NCI-H2196 (cell line): ENCODE results near the gene PPP1R2B.

Experiments used
- DNase-seq: peaks from one replicate; lab custom pipeline; 2025; ENCODE audit not compliant: unreplicated experiment; lab: John Stamatoyannopoulos, UW

The PPP1R2B gene

DNA sequence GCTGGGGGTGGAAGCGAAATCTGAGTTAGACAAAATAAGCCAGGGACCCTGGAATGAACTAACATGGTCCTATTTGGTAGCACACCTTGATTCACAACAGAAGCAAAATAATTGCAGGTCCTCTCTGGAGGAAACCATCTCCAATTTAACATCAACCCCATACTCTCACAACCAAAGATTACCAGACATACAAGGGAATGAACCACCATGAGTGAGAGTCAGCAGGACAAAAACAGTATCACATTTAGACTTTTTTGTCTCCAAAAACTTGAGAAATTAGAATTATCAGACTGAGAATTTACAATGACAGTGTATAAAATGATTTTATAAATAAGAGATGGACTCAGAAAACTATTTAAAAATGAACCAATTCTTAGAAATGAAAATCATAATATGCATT is 21.1 kb downstream of the PPP1R2B start:
- no peak for DNase-seq

DNA sequence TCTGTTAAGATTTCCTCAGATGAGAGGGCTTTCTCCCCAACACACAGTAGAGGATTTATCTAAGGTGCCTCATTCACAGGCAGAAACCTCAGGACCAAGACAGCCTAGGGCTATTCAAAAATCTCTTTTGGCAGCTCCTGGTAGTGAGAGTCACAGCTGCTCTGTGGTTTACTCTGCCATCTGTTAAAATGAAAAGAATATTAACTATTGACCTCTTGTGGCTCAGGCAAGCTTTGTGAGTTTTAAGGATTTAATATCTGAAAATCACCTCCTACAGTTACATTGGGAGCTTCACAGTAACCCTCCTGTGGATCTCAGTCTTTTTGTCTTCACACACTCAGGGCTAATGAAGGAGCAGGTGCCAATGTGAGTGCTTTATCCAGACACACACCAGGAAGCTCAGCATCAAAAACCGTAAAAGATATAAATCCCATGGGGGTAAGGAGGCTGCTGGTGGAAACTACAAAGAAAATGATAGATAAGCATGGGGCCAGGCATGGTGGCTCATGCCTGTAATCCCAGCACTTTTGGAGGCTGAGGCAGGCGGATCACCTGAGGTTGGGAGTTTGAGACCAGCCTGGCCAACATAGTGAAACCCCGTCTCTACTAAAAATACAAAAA is 29.7 kb downstream of the PPP1R2B start:
- DNase-seq = peak; percentile 78

DNA sequence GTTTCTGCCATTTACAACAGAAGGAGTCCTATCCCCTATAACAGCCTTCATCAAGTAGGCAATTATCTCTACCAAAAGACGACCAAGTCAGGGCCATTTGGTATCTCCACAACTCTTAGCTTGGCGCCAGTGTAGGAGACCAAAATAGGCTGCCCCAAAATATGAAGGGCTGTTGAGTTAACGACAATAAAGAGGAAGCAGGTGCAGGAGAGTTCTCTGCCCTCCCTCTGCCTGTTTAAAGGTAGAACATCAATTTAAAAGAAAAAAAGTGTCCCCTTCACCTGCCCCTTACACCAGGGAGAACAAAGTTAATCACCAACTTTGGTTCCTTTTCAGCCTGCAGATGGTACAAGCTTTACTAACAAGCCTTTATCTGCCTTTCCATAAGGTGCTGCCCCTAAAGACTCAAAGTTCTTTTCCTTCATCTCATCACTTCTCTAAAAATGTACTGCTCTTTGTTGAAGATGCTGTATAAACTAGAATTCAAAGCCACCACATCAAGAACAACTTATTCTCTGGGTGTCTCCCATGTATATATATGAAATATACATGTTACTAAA is 33.3 kb downstream of the PPP1R2B start:
- no peak for DNase-seq

DNA sequence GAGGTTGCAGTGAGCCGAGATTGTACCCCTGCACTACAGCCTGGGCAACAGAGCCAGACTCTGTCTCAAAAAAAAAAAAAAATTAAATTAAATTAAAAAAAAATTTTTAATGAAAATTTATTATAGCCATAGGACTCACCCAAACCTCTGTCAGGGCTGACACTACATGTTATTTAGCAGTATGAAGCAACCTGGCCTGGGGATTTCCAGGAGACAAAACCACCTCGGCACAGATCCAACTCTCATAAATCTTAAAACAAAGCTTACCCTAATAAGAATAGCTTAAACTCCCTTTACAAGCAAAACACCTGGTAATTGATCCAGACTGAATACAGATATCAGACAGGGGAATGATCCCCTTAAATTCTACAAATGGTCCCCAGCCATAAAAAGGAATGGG is 38.4 kb downstream of the PPP1R2B start:
- DNase-seq = peak; percentile 22

DNA sequence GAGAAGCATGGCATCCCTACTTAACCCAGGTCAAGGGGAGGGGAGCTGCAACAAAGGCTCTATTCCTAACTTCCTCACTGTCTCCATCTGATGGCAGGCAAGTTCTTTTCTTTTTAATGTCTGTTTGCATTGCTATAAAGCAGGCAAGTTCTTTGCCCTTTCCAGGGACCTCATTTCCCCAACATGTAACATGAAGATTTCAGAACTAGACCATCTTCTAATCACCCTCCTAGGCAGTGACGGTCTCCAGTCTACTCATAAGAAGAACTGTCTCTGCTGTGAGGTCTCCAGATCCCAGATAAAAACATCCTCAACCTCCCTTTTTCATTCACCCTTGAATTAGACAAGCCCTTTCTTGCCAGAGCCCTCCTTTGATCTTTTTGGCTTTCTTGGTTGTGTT is 42.1 kb downstream of the PPP1R2B start:
- DNase-seq = peak; percentile 14

DNA sequence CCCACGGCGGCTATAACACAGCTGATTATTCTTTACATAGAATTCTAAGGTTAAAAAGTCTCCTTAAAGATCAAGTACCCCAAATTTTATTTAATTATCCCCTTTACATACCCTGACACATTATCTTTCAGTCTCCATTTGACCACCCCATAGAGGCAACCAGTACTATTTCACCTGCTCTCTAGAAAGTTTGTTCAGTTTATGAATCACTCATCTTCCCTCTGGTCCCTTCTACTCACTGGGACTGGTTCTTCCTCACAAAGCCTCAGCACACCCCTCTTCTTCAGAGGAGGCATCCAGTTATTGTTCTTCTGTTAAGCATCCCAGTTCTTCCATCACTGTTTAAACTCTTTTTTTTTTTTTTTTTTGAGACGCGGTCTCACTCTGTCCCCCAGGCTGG is 42.8 kb downstream of the PPP1R2B start:
- no peak for DNase-seq

DNA sequence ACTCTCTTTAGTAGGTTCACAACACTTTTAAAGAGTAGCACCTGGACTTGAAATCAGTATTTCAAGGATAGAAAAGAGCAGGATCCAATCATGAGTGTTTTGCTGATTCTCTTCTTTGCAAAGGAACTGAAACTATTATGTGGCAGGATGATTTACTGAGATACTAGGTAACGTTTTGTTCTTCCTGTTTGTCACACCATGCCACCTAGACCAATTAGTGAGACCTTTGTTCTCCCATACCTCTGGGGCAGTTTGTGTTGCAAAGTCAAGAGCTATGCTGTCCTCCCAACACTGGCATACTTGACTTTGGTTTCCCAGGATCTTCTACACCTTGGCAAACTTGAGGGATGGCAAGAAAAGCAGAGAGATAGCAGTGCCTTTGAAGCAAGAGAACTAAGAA is 43.4 kb downstream of the PPP1R2B start:
- no peak for DNase-seq

DNA sequence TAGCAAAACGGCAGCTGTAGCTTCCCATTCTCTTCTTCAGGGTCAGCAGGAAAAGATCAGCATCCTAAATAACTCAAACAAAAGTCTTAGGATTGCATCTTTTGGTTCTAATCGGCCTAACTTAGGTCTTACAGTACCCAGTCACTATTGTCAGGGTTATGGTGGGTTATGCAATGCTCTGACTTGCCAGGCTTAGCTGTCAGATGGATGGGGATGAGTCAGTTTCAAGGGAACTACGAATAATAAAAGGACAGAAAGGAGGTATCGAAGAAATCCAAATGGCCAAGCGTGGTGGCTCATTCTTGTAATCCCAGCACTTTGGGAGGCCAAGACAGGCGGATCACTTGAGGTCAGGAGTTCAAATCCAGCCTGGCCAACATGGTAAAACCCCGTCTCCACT is 46.5 kb downstream of the PPP1R2B start:
- no peak for DNase-seq
